Neuronal stem cell (in vitro differentiated cells): ENCODE results near the gene GRIK4. TPM values are rescaled to one million over a fixed set of nuclear protein-coding genes. Genes with fewer than 3 reads are reported as not detected.

Experiments
- DNase-seq: peaks from one replicate; pipeline ENCODE4 v3.0.0-alpha.2; 2013; ENCODE audit warnings: low spot score
- H2AFZ ChIP-seq: one replicate; pipeline ENCODE4 v1.6.1; 2013; ENCODE audit warnings: mild to moderate bottlenecking, low read length, inconsistent platforms
- H2AK5ac ChIP-seq: 2 replicates; pipeline ENCODE4 v1.6.1; 2013; ENCODE audit warnings: low read depth, mild to moderate bottlenecking, inconsistent platforms, low read length, moderate library complexity, mixed read lengths
- H2BK120ac ChIP-seq: 2 replicates; pipeline ENCODE4 v1.6.1; 2013; ENCODE audit warnings: low read depth, mild to moderate bottlenecking, inconsistent platforms, low read length, moderate library complexity, mixed read lengths
- H2BK12ac ChIP-seq: one replicate; pipeline ENCODE4 v1.6.1; 2013; ENCODE audit warnings: low read length, inconsistent platforms
- H2BK15ac ChIP-seq: 2 replicates; pipeline ENCODE4 v1.6.1; 2013; ENCODE audit warnings: mild to moderate bottlenecking, low read length, inconsistent platforms, mixed read lengths
- H2BK5ac ChIP-seq: one replicate; pipeline ENCODE4 v1.6.1; 2013; ENCODE audit warnings: inconsistent platforms, mild to moderate bottlenecking, low read length, moderate library complexity
- H3K14ac ChIP-seq: one replicate; pipeline ENCODE4 v1.6.1; 2013; ENCODE audit warnings: low read length, inconsistent platforms
- H3K18ac ChIP-seq: 2 replicates; pipeline ENCODE4 v1.6.1; 2013; ENCODE audit warnings: low read length, inconsistent platforms
- H3K23ac ChIP-seq: 2 replicates; pipeline ENCODE4 v1.6.1; 2013; ENCODE audit warnings: low read depth, mild to moderate bottlenecking, mixed read lengths, low read length, inconsistent platforms; ENCODE audit not compliant: poor library complexity
- H3K27ac ChIP-seq: replicated peaks from 3 replicates; pipeline ENCODE4 v1.5.1; 2013; ENCODE audit warnings: low read length, inconsistent platforms
- H3K27me3 ChIP-seq, 3 experiments: 2 replicates each; pipeline ENCODE4 v1.6.1; 2013; ENCODE audit warnings: low read length in 3 of 3, mild to moderate bottlenecking in 2 of 3, inconsistent platforms in 1 of 3, low read depth in 1 of 3, mixed read lengths in 1 of 3, moderate library complexity in 1 of 3; ENCODE audit not compliant: control insufficient read depth in 3 of 3, insufficient read depth in 3 of 3
- H3K36me3 ChIP-seq, 2 donors: replicated peaks in 1 of 2; 2 replicates each; pipeline ENCODE4 v1.6.1; 2013; ENCODE audit warnings: low read length in 2 of 2; ENCODE audit not compliant: control insufficient read depth in 2 of 2, insufficient read depth in 2 of 2
- H3K4ac ChIP-seq: 2 replicates; pipeline ENCODE4 v1.6.1; 2013; ENCODE audit warnings: inconsistent platforms, mild to moderate bottlenecking, low read length, moderate library complexity
- H3K4me1 ChIP-seq, 2 donors: 1 replicate in 1 of 2; 2 replicates in 1 of 2; pipeline ENCODE4 v1.6.1; 2013; ENCODE audit warnings: low read length in 2 of 2, low read depth in 1 of 2; ENCODE audit not compliant: control insufficient read depth in 2 of 2, insufficient read depth in 1 of 2
- H3K4me2 ChIP-seq: one replicate; pipeline ENCODE4 v1.6.1; 2013; ENCODE audit warnings: mild to moderate bottlenecking, low read length, inconsistent platforms; ENCODE audit not compliant: insufficient read depth, poor library complexity, severe bottlenecking
- H3K4me3 ChIP-seq, 2 donors: 2 replicates each; pipeline ENCODE4 v1.5.1; 2013; ENCODE audit warnings: low read length in 2 of 2, mild to moderate bottlenecking in 2 of 2, inconsistent platforms in 1 of 2, moderate library complexity in 1 of 2
- H3K79me1 ChIP-seq: one replicate; pipeline ENCODE4 v1.6.1; 2013; ENCODE audit warnings: low read depth, mild to moderate bottlenecking, inconsistent platforms, low read length, moderate library complexity
- H3K9ac ChIP-seq: one replicate; pipeline ENCODE4 v1.6.1; 2013; ENCODE audit warnings: mild to moderate bottlenecking, low read depth, low read length, inconsistent platforms; ENCODE audit not compliant: poor library complexity
- H3K9me3 ChIP-seq, 2 donors: replicated peaks in 1 of 2; 2 replicates each; pipeline versions ENCODE3 to v1.6.1; 2013; ENCODE audit warnings: low read length in 2 of 2, mild to moderate bottlenecking in 2 of 2, inconsistent platforms in 1 of 2, low read depth in 1 of 2, mixed read lengths in 1 of 2, moderate library complexity in 1 of 2; ENCODE audit not compliant: control insufficient read depth in 2 of 2, insufficient read depth in 1 of 2
- H4K8ac ChIP-seq: one replicate; pipeline ENCODE4 v1.6.1; 2013; ENCODE audit warnings: low read depth, mild to moderate bottlenecking, inconsistent platforms, low read length, moderate library complexity
- H4K91ac ChIP-seq: one replicate; pipeline ENCODE4 v1.6.1; 2013; ENCODE audit warnings: low read length, low read depth, mild to moderate bottlenecking, inconsistent platforms; ENCODE audit not compliant: poor library complexity
- WGBS, 2 donors: extraction: QIAGEN DNeasy Blood & Tissue Kit; methylation state at CpG; one replicate each; pipeline ENCODE4 v1.1.7; 2013; ENCODE audit warnings: missing lambda C conversion rate in 2 of 2, mixed read lengths in 1 of 2; ENCODE audit not compliant: insufficient read length in 2 of 2, insufficient replicate concordance in 1 of 2; ENCODE audit errors: extremely low coverage in 2 of 2; 5-methylcytosine and 5-hydroxymethylcytosine counted together
- polyA plus RNA-seq, 2 experiments: library from polyadenylated mRNA; stranded (reverse); fragments of 200-250 nt; gene quantifications; one replicate each; pipeline ENCODE4 v1.2.3, GENCODE V29; 2013

Gene GRIK4
- 0.66 TPM for polyA plus RNA-seq (2013, experiment 1 of 2)
- polyA plus RNA-seq (2013, experiment 2 of 2), result 0.66 TPM

GRCh38 chr11:120511116-120511819, at the start of gene GRIK4:
Gene GRIK4, plus strand, starts transcription at chr11:120511748. Its CDS starts 148,571 bp downstream, at chr11:120660319.
- Histone ChIP-seq H3K9ac (peak within 1 kb of the TSS; percentile 85), H4K91ac (no peak within 1 kb of the TSS), H2BK12ac (no peak within 1 kb of the TSS), H2BK120ac (no peak within 1 kb of the TSS), H3K4me2 (peak within 1 kb of the TSS; percentile 97), H3K23ac (peak within 1 kb of the TSS; percentile 27), H3K27me3 (peaks cover 0 to 36% (median 14%) of the 10 kb centered on the region in 3 experiments), H3K27ac (no peak within 1 kb of the TSS), H3K4me3 (peak within 1 kb of the TSS; percentile 50 to 81), H3K14ac (peak within 1 kb of the TSS; percentile 50), H3K18ac (peak within 1 kb of the TSS; percentile 84), H2AK5ac (peak within 1 kb of the TSS; percentile 10), H3K79me1 (no peaks in the 10 kb centered on the region), H3K36me3 (no peaks in the 10 kb centered on the region), H4K8ac (no peak within 1 kb of the TSS), H2BK15ac (no peak within 1 kb of the TSS), H2BK5ac (no peak within 1 kb of the TSS), H3K4ac (no peak within 1 kb of the TSS), H3K4me1 (peaks cover 1 to 6% of the 10 kb centered on the region in 2 donors), H3K9me3 (no peaks in the 10 kb centered on the region), H2AFZ (peak within 1 kb of the TSS; percentile 87)
- WGBS, 2 donors, result no CpG with 5 or more reads among the region's 95 CpGs
- DNase-seq, result peak; percentile 85

GRCh38 chr11:120462825-120463224, 48.7 kb upstream of the GRIK4 start:
- peaks cover 7 to 94% of the 10 kb centered on the region in 2 donors for H3K36me3 ChIP-seq
- no CpG with 5 or more reads among the region's 2 CpGs for WGBS, 2 donors
- no peaks in the 10 kb centered on the region for H3K4me1 ChIP-seq

GRCh38 chr11:120465921-120466534, 45.5 kb upstream of the GRIK4 start:
- Histone ChIP-seq H3K27me3 (no peaks in the 10 kb centered on the region), H3K14ac (no peak overlapping the region), H2AK5ac (no peak overlapping the region), H3K4me3 (no peak overlapping the region), H2BK120ac (no peak overlapping the region), H2BK15ac (no peak overlapping the region), H3K9me3 (no peaks in the 10 kb centered on the region), H3K79me1 (no peaks in the 10 kb centered on the region), H3K4me1 (no peaks in the 10 kb centered on the region), H4K8ac (no peak overlapping the region), H3K4ac (no peak overlapping the region), H2BK12ac (no peak overlapping the region), H3K9ac (no peak overlapping the region), H2BK5ac (no peak overlapping the region), H3K23ac (no peak overlapping the region), H3K27ac (no peak overlapping the region), H2AFZ (no peak overlapping the region), H3K36me3 (peaks cover 8 to 93% of the 10 kb centered on the region in 2 donors), H4K91ac (no peak overlapping the region), H3K4me2 (no peak overlapping the region), H3K18ac (no peak overlapping the region)
- no peak for DNase-seq
- WGBS, 2 donors, result no CpG with 5 or more reads among the region's 6 CpGs

More at GRCh38 chr11:120462825-120463224, 48.7 kb upstream of the GRIK4 start:
- DNase-seq, result no peak
- Histone ChIP-seq H4K91ac (no peak overlapping the region), H2BK15ac (no peak overlapping the region), H3K23ac (no peak overlapping the region), H3K18ac (no peak overlapping the region), H3K27ac (no peak overlapping the region), H2AK5ac (no peak overlapping the region), H3K9ac (no peak overlapping the region), H4K8ac (no peak overlapping the region), H3K4me3 (no peak overlapping the region), H2AFZ (no peak overlapping the region), H2BK120ac (no peak overlapping the region), H3K14ac (no peak overlapping the region), H2BK5ac (no peak overlapping the region), H3K4ac (no peak overlapping the region), H3K27me3 (no peaks in the 10 kb centered on the region), H3K9me3 (no peaks in the 10 kb centered on the region), H3K4me2 (no peak overlapping the region), H2BK12ac (no peak overlapping the region), H3K79me1 (no peaks in the 10 kb centered on the region)

GRCh38 chr11:120467627-120468026, 43.9 kb upstream of the GRIK4 start:
- H3K27ac ChIP-seq, result no peak overlapping the region
- H2AFZ ChIP-seq, result no peak overlapping the region
- no peak overlapping the region for H3K14ac ChIP-seq
- no peak overlapping the region for H4K91ac ChIP-seq
- H4K8ac ChIP-seq, result no peak overlapping the region
- peaks cover 6 to 92% of the 10 kb centered on the region in 2 donors for H3K36me3 ChIP-seq
- H3K4me1 ChIP-seq, result no peaks in the 10 kb centered on the region
- H3K9me3 ChIP-seq, result no peaks in the 10 kb centered on the region
- no peak overlapping the region for H2BK5ac ChIP-seq
- no peak overlapping the region for H2AK5ac ChIP-seq
- no peaks in the 10 kb centered on the region for H3K79me1 ChIP-seq
- H3K23ac ChIP-seq, result no peak overlapping the region
- no peak overlapping the region for H3K4me2 ChIP-seq
- no peaks in the 10 kb centered on the region for H3K27me3 ChIP-seq
- H3K4ac ChIP-seq, result no peak overlapping the region
- no peak overlapping the region for H3K4me3 ChIP-seq
- no peak overlapping the region for H2BK15ac ChIP-seq
- H2BK12ac ChIP-seq, result no peak overlapping the region
- no peak overlapping the region for H3K18ac ChIP-seq
- H2BK120ac ChIP-seq, result no peak overlapping the region
- DNase-seq, result no peak
- WGBS, 2 donors, result no CpG with 5 or more reads among the region's 6 CpGs
- H3K9ac ChIP-seq, result no peak overlapping the region
